Measurements from ENCODE around the gene PRPSAP1.

PRPSAP1 gene

DNA sequence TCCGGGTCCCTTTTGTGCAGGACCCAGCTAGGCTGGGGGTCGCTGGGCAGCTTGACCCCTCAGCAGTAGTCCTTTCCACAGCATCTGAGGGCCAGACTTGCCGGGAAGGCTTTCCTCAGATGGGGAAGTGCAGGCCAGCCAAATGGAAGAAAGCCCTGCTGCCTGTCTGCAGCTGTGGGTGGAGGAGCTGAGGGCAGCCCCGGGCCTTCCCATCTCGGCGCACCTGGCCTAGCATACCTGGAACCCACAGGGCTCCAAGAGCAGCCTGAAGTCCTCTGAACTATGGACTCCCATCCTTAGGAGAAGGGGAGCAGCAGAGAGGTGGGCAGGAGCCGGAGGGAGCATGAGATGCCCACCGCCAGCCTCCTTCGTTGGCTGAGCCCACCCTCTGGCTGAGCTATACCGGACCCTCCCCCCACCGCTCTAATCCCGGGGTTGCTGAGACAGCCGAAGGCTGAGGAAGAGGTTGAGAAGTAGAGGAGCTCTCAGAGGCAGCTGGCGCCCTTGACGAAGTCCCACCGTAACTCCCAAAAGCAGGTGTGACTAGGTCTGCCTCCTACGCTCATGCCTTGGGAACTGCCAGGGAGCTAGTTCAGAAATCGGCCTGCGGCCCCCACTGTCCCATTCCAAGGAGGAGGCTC, 75.3 kb downstream of the PRPSAP1 start:
- H3K27ac ChIP-seq (ENCODE audit: low read depth, low read length): no peak overlapping the region
- H3K9ac ChIP-seq (ENCODE audit: low read length): no peak overlapping the region
- peaks cover 12% of the 10 kb centered on the region for H3K4me1 ChIP-seq (ENCODE audit: insufficient read depth, low read length)
- no peaks in the 10 kb centered on the region for H3K9me3 ChIP-seq (ENCODE audit: low read length)
- H3K4me3 ChIP-seq (ENCODE audit: low read depth in 1 of 2, low read length in 2 of 2): no peak overlapping the region
- no peaks in the 10 kb centered on the region for H3K27me3 ChIP-seq (ENCODE audit: control insufficient read depth in 1 of 2, insufficient read depth in 2 of 2, low read length in 2 of 2)
- no peaks in the 10 kb centered on the region for H3K36me3 ChIP-seq (ENCODE audit: insufficient read depth, low read length)

- Histone ChIP-seq H3K9me3 (ENCODE audit: low read length) (no peaks in the 10 kb centered on the region), H3K27ac (ENCODE audit: low read depth, low read length) (no peak overlapping the region), H3K27me3 (ENCODE audit: control insufficient read depth in 1 of 2, insufficient read depth in 2 of 2, low read length in 2 of 2) (no peaks in the 10 kb centered on the region), H3K4me1 (ENCODE audit: insufficient read depth, low read length) (peaks cover 12% of the 10 kb centered on the region), H3K36me3 (ENCODE audit: insufficient read depth, low read length) (no peaks in the 10 kb centered on the region), H3K9ac (ENCODE audit: low read length) (no peak overlapping the region), H3K4me3 (ENCODE audit: low read depth in 1 of 2, low read length in 2 of 2) (no peak overlapping the region)
Observed at GRCh38 chr17:76277300-76278267, 76.1 kb downstream of the PRPSAP1 start.

- Histone ChIP-seq H3K9me3 (ENCODE audit: low read length) (no peaks in the 10 kb centered on the region), H3K4me1 (ENCODE audit: insufficient read depth, low read length) (peaks cover 15% of the 10 kb centered on the region), H3K4me3 (ENCODE audit: low read depth in 1 of 2, low read length in 2 of 2) (no peak overlapping the region), H3K36me3 (ENCODE audit: insufficient read depth, low read length) (no peaks in the 10 kb centered on the region), H3K27ac (ENCODE audit: low read depth, low read length) (no peak overlapping the region), H3K27me3 (ENCODE audit: control insufficient read depth in 1 of 2, insufficient read depth in 2 of 2, low read length in 2 of 2) (no peaks in the 10 kb centered on the region), H3K9ac (ENCODE audit: low read length) (no peak overlapping the region)
Observed at GRCh38 chr17:76276461-76277299, 77.0 kb downstream of the PRPSAP1 start.

GRCh38 chr17:76276069-76276431, 77.7 kb downstream of the PRPSAP1 start:
- no peak overlapping the region for H3K9ac ChIP-seq (ENCODE audit: low read length)
- no peaks in the 10 kb centered on the region for H3K9me3 ChIP-seq (ENCODE audit: low read length)
- no peaks in the 10 kb centered on the region for H3K36me3 ChIP-seq (ENCODE audit: insufficient read depth, low read length)
- H3K27me3 ChIP-seq (ENCODE audit: control insufficient read depth in 1 of 2, insufficient read depth in 2 of 2, low read length in 2 of 2): no peaks in the 10 kb centered on the region
- peaks cover 21% of the 10 kb centered on the region for H3K4me1 ChIP-seq (ENCODE audit: insufficient read depth, low read length)
- H3K4me3 ChIP-seq (ENCODE audit: low read depth in 1 of 2, low read length in 2 of 2): no peak overlapping the region
- no peak overlapping the region for H3K27ac ChIP-seq (ENCODE audit: low read depth, low read length)

- Histone ChIP-seq H3K9ac (ENCODE audit: low read length) (no peak overlapping the region), H3K27me3 (ENCODE audit: control insufficient read depth in 1 of 2, insufficient read depth in 2 of 2, low read length in 2 of 2) (no peaks in the 10 kb centered on the region), H3K9me3 (ENCODE audit: low read length) (no peaks in the 10 kb centered on the region), H3K36me3 (ENCODE audit: insufficient read depth, low read length) (peaks cover 4% of the 10 kb centered on the region), H3K4me3 (ENCODE audit: low read depth in 1 of 2, low read length in 2 of 2) (no peak overlapping the region), H3K4me1 (ENCODE audit: insufficient read depth, low read length) (peaks cover 21% of the 10 kb centered on the region), H3K27ac (ENCODE audit: low read depth, low read length) (no peak overlapping the region)
Observed at GRCh38 chr17:76275382-76276068, 78.2 kb downstream of the PRPSAP1 start.

- Histone ChIP-seq H3K4me1 (ENCODE audit: insufficient read depth, low read length) (peaks cover 20% of the 10 kb centered on the region), H3K4me3 (ENCODE audit: low read depth in 1 of 2, low read length in 2 of 2) (no peak overlapping the region), H3K9me3 (ENCODE audit: low read length) (no peaks in the 10 kb centered on the region), H3K27ac (ENCODE audit: low read depth, low read length) (no peak overlapping the region), H3K9ac (ENCODE audit: low read length) (no peak overlapping the region), H3K27me3 (ENCODE audit: control insufficient read depth in 1 of 2, insufficient read depth in 2 of 2, low read length in 2 of 2) (no peaks in the 10 kb centered on the region), H3K36me3 (ENCODE audit: insufficient read depth, low read length) (peaks cover 4% of the 10 kb centered on the region)
Observed at GRCh38 chr17:76274112-76274956, 79.4 kb downstream of the PRPSAP1 start.

DNA sequence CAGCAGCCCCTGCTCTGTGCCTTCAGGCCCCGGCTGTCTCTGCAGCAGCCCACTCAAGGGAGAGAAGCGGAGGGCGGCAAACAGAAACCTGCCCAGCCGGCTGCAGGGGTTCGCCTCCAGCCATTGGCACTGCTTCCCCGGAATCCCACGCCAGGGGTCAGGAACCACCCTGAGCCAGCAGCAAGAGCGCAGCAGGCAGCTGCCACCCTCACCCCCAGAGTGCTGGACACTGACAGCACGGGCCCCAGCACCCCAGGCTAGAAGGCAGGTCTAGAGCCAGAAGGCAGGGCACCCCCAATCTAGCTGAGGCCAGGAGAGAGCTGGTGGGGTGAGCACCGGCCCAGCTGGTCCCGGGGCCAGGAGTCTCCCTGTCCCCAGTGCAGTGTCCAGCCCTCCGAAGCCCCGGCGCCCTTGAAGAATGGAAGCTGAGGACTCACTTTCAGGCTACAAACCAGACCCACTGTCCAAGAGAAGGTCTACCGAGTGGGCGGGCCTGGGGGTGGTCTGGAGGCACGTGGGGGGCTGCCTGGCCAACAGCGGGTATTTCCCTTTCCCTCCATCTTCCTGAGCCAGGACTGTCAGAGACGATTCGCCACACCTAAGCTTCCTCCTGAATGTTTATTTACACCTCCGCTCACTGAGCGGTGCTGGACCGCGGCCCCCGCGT, 80.1 kb downstream of the PRPSAP1 start:
- Histone ChIP-seq H3K36me3 (ENCODE audit: insufficient read depth, low read length) (peaks cover 4% of the 10 kb centered on the region), H3K9ac (ENCODE audit: low read length) (no peak overlapping the region), H3K4me3 (ENCODE audit: low read depth in 1 of 2, low read length in 2 of 2) (no peak overlapping the region), H3K4me1 (ENCODE audit: insufficient read depth, low read length) (peaks cover 21% of the 10 kb centered on the region), H3K27ac (ENCODE audit: low read depth, low read length) (no peak overlapping the region), H3K27me3 (ENCODE audit: control insufficient read depth in 1 of 2, insufficient read depth in 2 of 2, low read length in 2 of 2) (no peaks in the 10 kb centered on the region), H3K9me3 (ENCODE audit: low read length) (no peaks in the 10 kb centered on the region)

GRCh38 chr17:76272541-76273444, 80.9 kb downstream of the PRPSAP1 start:
- Histone ChIP-seq H3K27me3 (ENCODE audit: control insufficient read depth in 1 of 2, insufficient read depth in 2 of 2, low read length in 2 of 2) (no peaks in the 10 kb centered on the region), H3K4me1 (ENCODE audit: insufficient read depth, low read length) (peaks cover 26% of the 10 kb centered on the region), H3K27ac (ENCODE audit: low read depth, low read length) (no peak overlapping the region), H3K4me3 (ENCODE audit: low read depth in 1 of 2, low read length in 2 of 2) (peak overlapping the region in 1 of 2 donors; percentile 32), H3K36me3 (ENCODE audit: insufficient read depth, low read length) (peaks cover 4% of the 10 kb centered on the region), H3K9ac (ENCODE audit: low read length) (no peak overlapping the region), H3K9me3 (ENCODE audit: low read length) (no peaks in the 10 kb centered on the region)

- Histone ChIP-seq H3K4me1 (ENCODE audit: insufficient read depth, low read length) (peaks cover 31% of the 10 kb centered on the region), H3K27ac (ENCODE audit: low read depth, low read length) (no peak overlapping the region), H3K4me3 (ENCODE audit: low read depth in 1 of 2, low read length in 2 of 2) (peak overlapping the region in 1 of 2 donors; percentile 32), H3K9ac (ENCODE audit: low read length) (no peak overlapping the region), H3K27me3 (ENCODE audit: control insufficient read depth in 1 of 2, insufficient read depth in 2 of 2, low read length in 2 of 2) (no peaks in the 10 kb centered on the region), H3K36me3 (ENCODE audit: insufficient read depth, low read length) (peaks cover 4% of the 10 kb centered on the region), H3K9me3 (ENCODE audit: low read length) (no peaks in the 10 kb centered on the region)
Observed at GRCh38 chr17:76271669-76272540, 81.8 kb downstream of the PRPSAP1 start.
